ENCODE data around the gene DHRS4L2. TPM values are rescaled to one million over a fixed set of nuclear protein-coding genes. Genes with fewer than 3 reads are reported as not detected.

Gene DHRS4L2
- total and polyA plus RNA-seq, 2 of the 4 experiments (the other 2 are of a cell fraction): 11.1 to 19.6 TPM

GRCh38 chr14:23941669-23942068, 47.1 kb upstream of the DHRS4L2 start:
- H4K91ac ChIP-seq (ENCODE audit: insufficient read depth, low read depth, low read length): no peak overlapping the region
- POLR2A ChIA-PET (ENCODE audit: unreplicated experiment): no interaction called here
- H3K4me3 ChIP-seq (ENCODE audit: insufficient read depth, low read depth, low read length): no peak overlapping the region
- H3K4me1 ChIP-seq (ENCODE audit: control insufficient read depth, insufficient read depth, low read length): no peaks in the 10 kb centered on the region
- no peak overlapping the region for H3K18ac ChIP-seq (ENCODE audit: low read depth, low read length)
- H2BK15ac ChIP-seq (ENCODE audit: low read depth, low read length): no peak overlapping the region
- BruUV-seq (replicated peaks): no TSS peak
- H2BK20ac ChIP-seq (ENCODE audit: low read depth, low read length): no peak overlapping the region
- TF ChIP-seq CEBPB (IDR thresholded peaks at IDR 0.05; ENCODE audit: low read depth, low read length): no peak
- TF ChIP-seq CHD1 (IDR thresholded peaks at IDR 0.05; ENCODE audit: low read depth, low read length): no peak
- no peak for TF ChIP-seq RAD21 (IDR thresholded peaks at IDR 0.05; ENCODE audit: low read length)
- TF ChIP-seq MAZ (IDR thresholded peaks at IDR 0.05; ENCODE audit: borderline replicate concordance, low read depth, low read length): no peak
- TF ChIP-seq USF2 (IDR thresholded peaks at IDR 0.05; ENCODE audit: low read depth, low read length): no peak
- no peak for TF ChIP-seq FOS (IDR thresholded peaks at IDR 0.05; ENCODE audit: low read depth, low read length)
- no peak for TF ChIP-seq POLR2A (IDR thresholded peaks at IDR 0.05; ENCODE audit: low read depth, low read length)
- no peak for TF ChIP-seq RCOR1 (IDR thresholded peaks at IDR 0.05; ENCODE audit: insufficient replicate concordance, low read length)
- TF ChIP-seq BHLHE40 (IDR thresholded peaks at IDR 0.05; ENCODE audit: low read depth, low read length): no peak
- no peak for TF ChIP-seq CTCF (conservative IDR thresholded peaks at IDR 0.05; ENCODE audit: low read depth, low read length)
- TF ChIP-seq NFE2L2 (IDR thresholded peaks at IDR 0.05; ENCODE audit: low read depth, low read length): no peak
- TF ChIP-seq SMC3 (IDR thresholded peaks at IDR 0.05; ENCODE audit: low read depth, low read length): no peak
- TF ChIP-seq, protein P1, sequence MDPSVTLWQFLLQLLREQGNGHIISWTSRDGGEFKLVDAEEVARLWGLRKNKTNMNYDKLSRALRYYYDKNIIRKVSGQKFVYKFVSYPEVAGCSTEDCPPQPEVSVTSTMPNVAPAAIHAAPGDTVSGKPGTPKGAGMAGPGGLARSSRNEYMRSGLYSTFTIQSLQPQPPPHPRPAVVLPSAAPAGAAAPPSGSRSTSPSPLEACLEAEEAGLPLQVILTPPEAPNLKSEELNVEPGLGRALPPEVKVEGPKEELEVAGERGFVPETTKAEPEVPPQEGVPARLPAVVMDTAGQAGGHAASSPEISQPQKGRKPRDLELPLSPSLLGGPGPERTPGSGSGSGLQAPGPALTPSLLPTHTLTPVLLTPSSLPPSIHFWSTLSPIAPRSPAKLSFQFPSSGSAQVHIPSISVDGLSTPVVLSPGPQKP (IDR thresholded peaks at IDR 0.05; ENCODE audit: borderline replicate concordance, low read depth, low read length): no peak
- TF ChIP-seq MAFK (IDR thresholded peaks at IDR 0.05; ENCODE audit: low read depth, low read length): no peak
- TF ChIP-seq RFX5 (IDR thresholded peaks at IDR 0.05; ENCODE audit: low read depth, low read length): no peak
- no peak for TF ChIP-seq MXI1 (IDR thresholded peaks at IDR 0.05; ENCODE audit: borderline replicate concordance, low read depth, low read length)
- intact Hi-C loops (cut with micrococcal nuclease) (no loop called here), dilution Hi-C loops (cut with HindIII; ENCODE audit: low sequenced_read_pairs, unreplicated experiment) (no loop called here), in situ Hi-C loops (cut with MboI; ENCODE audit: low sequenced_read_pairs) (no loop called here)
- 0 out of 2 replicates have a peak, but pooled peaks cover 3% of the 10 kb centered on the region for H3K9me1 ChIP-seq (ENCODE audit: insufficient read depth, low read length)
- H2AFZ ChIP-seq (replicated peaks; ENCODE audit: low read length, poor library complexity): no peak overlapping the region
- H2BK120ac ChIP-seq (ENCODE audit: low read depth, low read length): no peak overlapping the region
- no peaks in the 10 kb centered on the region for H3K27me3 ChIP-seq (ENCODE audit: control insufficient read depth, insufficient read depth, low read length)
- no peak overlapping the region for H3K14ac ChIP-seq (replicated peaks; ENCODE audit: low read depth, low read length)
- H2BK5ac ChIP-seq (ENCODE audit: low read depth, low read length, poor library complexity, severe bottlenecking): no peak overlapping the region
- no peak overlapping the region for H3K56ac ChIP-seq (ENCODE audit: extremely low read depth, insufficient read depth, low read length)
- no peak overlapping the region for H3K4ac ChIP-seq (ENCODE audit: low read depth, low read length)
- H3K36me3 ChIP-seq (ENCODE audit: control insufficient read depth, insufficient read depth, low read length): no peaks in the 10 kb centered on the region
- H4K8ac ChIP-seq (ENCODE audit: low read depth in 2 of 2, low read length in 2 of 2): no peak overlapping the region
- no peaks in the 10 kb centered on the region for H4K20me1 ChIP-seq (ENCODE audit: insufficient read depth, low read length)
- CTCF ChIA-PET: no interaction called here
- no peak overlapping the region for H3K9ac ChIP-seq (ENCODE audit: low read depth, low read length)
- H3K79me1 ChIP-seq (ENCODE audit: low read depth in 1 of 2, low read length in 2 of 2): no peaks in the 10 kb centered on the region
- no peak overlapping the region for H3K27ac ChIP-seq (ENCODE audit: insufficient read depth, low read length)
- DNase-seq: no peak
- H2AK9ac ChIP-seq (replicated peaks; ENCODE audit: low read depth, low read length, poor library complexity): no peak overlapping the region
- H3K4me2 ChIP-seq (ENCODE audit: low read depth, low read length): no peak overlapping the region
- no peaks in the 10 kb centered on the region for H3K9me3 ChIP-seq (ENCODE audit: control insufficient read depth, insufficient read depth, low read length)
- ATAC-seq (ENCODE audit: low read depth): no peak
- H4K5ac ChIP-seq (ENCODE audit: low read depth, low read length): no peak overlapping the region
- no peak overlapping the region for H2AK5ac ChIP-seq (ENCODE audit: low read depth, low read length)
- no peak overlapping the region for H3K23ac ChIP-seq (ENCODE audit: low read depth, low read length)
